ENCODE measurements around the gene PKNOX1. TPM values are rescaled to one million over a fixed set of nuclear protein-coding genes. Genes with fewer than 3 reads are reported as not detected.
A peak's percentile ranks its signal among the peaks of the same experiment; 100 is the strongest.
"Not testable (repeated sequence)": the region's sequence is repeated elsewhere in the genome, so short reads cannot be mapped to it uniquely, and the experiment has no call there.

The PKNOX1 gene
- total RNA-seq, 1 donor from 2014 or later: 8.2 TPM

- Mint-ChIP-seq H3K4me3 (ENCODE audit: unreplicated experiment) (no peak overlapping the region), H3K4me1 (ENCODE audit: unreplicated experiment) (peaks cover 4% of the 10 kb centered on the region), H3K27me3 (ENCODE audit: unreplicated experiment) (peaks cover 5% of the 10 kb centered on the region), H3K36me3 (ENCODE audit: low read depth, unreplicated experiment) (no peaks in the 10 kb centered on the region), H3K27ac (ENCODE audit: unreplicated experiment) (no peak overlapping the region), H3K9me3 (ENCODE audit: unreplicated experiment) (no peaks in the 10 kb centered on the region)
- TF ChIP-seq CTCF (IDR thresholded peaks at IDR 0.05; ENCODE audit: unreplicated experiment): no peak
- DNase-seq (ENCODE audit: low spot score): no peak
These were observed 11.9 kb downstream of the PKNOX1 start for GRCh38 chr21:42986125-42986783.

- Mint-ChIP-seq H3K27me3 (ENCODE audit: unreplicated experiment) (peaks cover 8% of the 10 kb centered on the region), H3K4me3 (ENCODE audit: unreplicated experiment) (no peak overlapping the region), H3K9me3 (ENCODE audit: unreplicated experiment) (no peaks in the 10 kb centered on the region), H3K36me3 (ENCODE audit: low read depth, unreplicated experiment) (no peaks in the 10 kb centered on the region), H3K4me1 (ENCODE audit: unreplicated experiment) (peaks cover 16% of the 10 kb centered on the region), H3K27ac (ENCODE audit: unreplicated experiment) (no peak overlapping the region)
- TF ChIP-seq CTCF (IDR thresholded peaks at IDR 0.05; ENCODE audit: unreplicated experiment): no peak
- no peak for DNase-seq (ENCODE audit: low spot score)
These were observed 14.0 kb downstream of the PKNOX1 start for GRCh38 chr21:42988236-42988965.

- not testable (repeated sequence) for H3K27me3 Mint-ChIP-seq (ENCODE audit: unreplicated experiment); DNase-seq (ENCODE audit: low spot score); H3K27ac Mint-ChIP-seq (ENCODE audit: unreplicated experiment); H3K4me3 Mint-ChIP-seq (ENCODE audit: unreplicated experiment); H3K36me3 Mint-ChIP-seq (ENCODE audit: low read depth, unreplicated experiment); H3K9me3 Mint-ChIP-seq (ENCODE audit: unreplicated experiment)
- H3K4me1 Mint-ChIP-seq (ENCODE audit: unreplicated experiment): peaks cover 16% of the 10 kb centered on the region
These were observed 15.0 kb downstream of the PKNOX1 start for GRCh38 chr21:42989370-42989769.

- Mint-ChIP-seq H3K36me3 (ENCODE audit: low read depth, unreplicated experiment) (no peaks in the 10 kb centered on the region), H3K4me1 (ENCODE audit: unreplicated experiment) (peaks cover 16% of the 10 kb centered on the region), H3K27ac (ENCODE audit: unreplicated experiment) (no peak overlapping the region), H3K9me3 (ENCODE audit: unreplicated experiment) (no peaks in the 10 kb centered on the region), H3K4me3 (ENCODE audit: unreplicated experiment) (no peak overlapping the region), H3K27me3 (ENCODE audit: unreplicated experiment) (peaks cover 6% of the 10 kb centered on the region)
- no peak for DNase-seq (ENCODE audit: low spot score)
- no peak for TF ChIP-seq CTCF (IDR thresholded peaks at IDR 0.05; ENCODE audit: unreplicated experiment)
These were observed 15.7 kb downstream of the PKNOX1 start for GRCh38 chr21:42989816-42990650.

- peaks cover 3% of the 10 kb centered on the region for H3K27me3 Mint-ChIP-seq (ENCODE audit: unreplicated experiment)
- peaks cover 16% of the 10 kb centered on the region for H3K4me1 Mint-ChIP-seq (ENCODE audit: unreplicated experiment)
- peak overlapping the region; percentile 80 for H3K27ac Mint-ChIP-seq (ENCODE audit: unreplicated experiment)
- no peaks in the 10 kb centered on the region for H3K9me3 Mint-ChIP-seq (ENCODE audit: unreplicated experiment)
- peaks cover under 1% of the 10 kb centered on the region for H3K36me3 Mint-ChIP-seq (ENCODE audit: low read depth, unreplicated experiment)
- TF ChIP-seq CTCF (IDR thresholded peaks at IDR 0.05; ENCODE audit: unreplicated experiment): no peak
- peak; percentile 23 for DNase-seq (ENCODE audit: low spot score)
- H3K4me3 Mint-ChIP-seq (ENCODE audit: unreplicated experiment): no peak overlapping the region
These were observed 17.8 kb downstream of the PKNOX1 start for GRCh38 chr21:42991992-42992740.
